Stimulated activated CD4-positive, alpha-beta T cell treated with anti-CD3 and anti-CD28 coated beads, Interleukin-1b, Interleukin-23, amount 100 ng/mL, for 1 hour (primary cell): ENCODE data around the gene CLPSL1.
A peak's percentile ranks its signal among the peaks of the same experiment; 100 is the strongest.
"Not testable (repeated sequence)": the region's sequence is repeated elsewhere in the genome, so short reads cannot be mapped to it uniquely, and the experiment has no call there.

Experiments used
- DNase-seq, 2 donors: peaks; one replicate each; pipeline ENCODE4 v3.0.0-alpha.2; 2020; ENCODE audit warnings: low read depth in 2 of 2

CLPSL1 gene, protein sequence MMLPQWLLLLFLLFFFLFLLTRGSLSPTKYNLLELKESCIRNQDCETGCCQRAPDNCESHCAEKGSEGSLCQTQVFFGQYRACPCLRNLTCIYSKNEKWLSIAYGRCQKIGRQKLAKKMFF

DNA sequence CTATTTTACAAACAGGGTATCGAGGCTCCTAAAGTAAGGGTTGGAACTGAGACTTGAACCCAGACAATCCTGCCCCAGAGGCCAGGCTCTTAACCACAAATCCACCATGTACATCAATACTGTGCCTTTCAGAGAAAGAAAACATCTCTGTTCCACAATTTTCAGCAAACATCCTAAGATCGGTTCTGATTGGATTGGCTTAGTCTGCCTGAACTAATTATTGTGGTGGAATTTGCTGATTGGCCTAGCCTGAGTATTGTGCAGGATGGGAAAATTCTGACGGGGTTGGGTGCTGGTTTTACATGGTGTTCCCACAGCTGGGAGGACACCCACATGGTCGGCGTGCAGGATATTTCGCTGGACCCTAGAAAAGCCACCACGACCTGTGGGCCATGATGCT lies at the start of gene CLPSL1:
Gene CLPSL1 (plus strand): TSS at position 301 of the 400 bp plus-strand sequence. CDS start 92 bp downstream, at position 393.
- DNase-seq: no peak

DNA sequence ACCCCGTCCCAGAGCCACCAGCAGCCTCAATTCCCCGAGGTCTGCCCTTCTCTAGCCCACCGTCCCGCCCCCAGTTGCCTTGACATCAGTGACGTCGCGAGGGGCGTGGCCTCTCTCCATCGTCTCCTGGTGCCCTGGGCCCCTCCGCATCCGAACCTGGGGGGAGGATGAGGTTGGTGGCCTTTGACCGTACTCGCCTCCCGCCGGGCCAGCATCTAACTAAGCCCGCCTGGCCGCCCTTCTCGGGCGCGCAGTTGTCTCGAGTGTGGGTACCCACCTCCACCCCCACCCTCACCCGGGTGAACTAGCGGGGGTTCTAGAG lies 49.4 kb upstream of the CLPSL1 start:
- peak; percentile 75 to 88 for DNase-seq

DNA sequence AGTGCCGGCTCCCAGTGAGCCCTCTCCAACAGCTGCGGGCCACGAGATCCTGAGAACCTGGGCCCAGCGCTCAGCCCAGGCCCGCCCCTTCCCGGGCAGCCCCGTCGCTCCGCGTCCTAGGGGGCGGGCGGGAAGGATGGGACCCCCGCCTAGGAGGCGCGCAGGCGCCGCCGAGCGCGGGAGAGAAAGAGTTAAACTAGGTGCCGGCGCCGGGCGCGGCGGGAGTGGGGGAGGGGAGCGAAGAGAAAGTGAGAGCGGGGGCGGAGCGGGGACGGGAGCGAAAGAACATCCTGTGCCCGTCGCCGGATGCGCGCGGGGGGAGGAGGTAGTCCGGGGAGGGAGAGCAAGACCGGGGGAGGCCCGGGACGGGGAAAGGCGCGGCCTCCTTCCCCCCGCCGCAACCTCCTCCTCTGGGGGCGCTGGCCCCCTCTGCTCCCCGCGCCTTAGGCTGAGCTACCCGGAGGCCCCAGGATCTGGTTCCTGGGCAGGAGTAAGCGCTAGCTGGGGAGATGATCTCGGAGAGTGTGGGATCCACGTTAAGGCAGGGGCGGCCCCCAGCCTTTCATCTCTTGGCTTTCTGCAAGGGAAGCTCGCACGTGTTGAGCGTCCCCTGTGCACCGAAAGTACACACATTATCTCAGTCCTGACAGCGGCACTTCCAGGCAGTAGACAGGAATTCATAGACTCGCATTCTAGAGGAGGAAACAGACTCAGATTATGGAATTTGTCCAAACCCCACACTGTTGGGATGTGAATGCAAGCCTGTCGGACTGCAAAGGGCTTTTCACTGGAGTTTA lies 48.9 kb upstream of the CLPSL1 start:
- peak; percentile 87 to 94 for DNase-seq

DNA sequence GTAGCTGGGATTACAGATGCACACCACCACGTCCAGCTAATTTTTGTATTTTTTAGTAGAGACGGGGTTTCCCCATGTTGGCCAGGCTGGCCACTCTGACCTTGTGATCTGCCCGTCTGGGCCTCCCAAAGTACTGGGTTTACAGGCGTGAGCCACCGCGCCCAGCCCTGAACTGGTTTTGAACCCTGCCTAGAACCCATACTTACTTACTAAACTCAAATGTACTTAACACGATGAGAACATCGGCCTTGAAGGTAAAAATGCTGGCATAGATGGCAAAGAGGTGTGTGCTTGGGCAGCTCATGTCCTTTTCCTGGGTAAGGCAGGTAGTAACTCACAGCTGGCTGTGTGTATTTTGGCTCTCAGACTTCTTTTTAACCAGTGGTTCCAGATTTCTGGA lies 47.2 kb upstream of the CLPSL1 start:
- no peak for DNase-seq

DNA sequence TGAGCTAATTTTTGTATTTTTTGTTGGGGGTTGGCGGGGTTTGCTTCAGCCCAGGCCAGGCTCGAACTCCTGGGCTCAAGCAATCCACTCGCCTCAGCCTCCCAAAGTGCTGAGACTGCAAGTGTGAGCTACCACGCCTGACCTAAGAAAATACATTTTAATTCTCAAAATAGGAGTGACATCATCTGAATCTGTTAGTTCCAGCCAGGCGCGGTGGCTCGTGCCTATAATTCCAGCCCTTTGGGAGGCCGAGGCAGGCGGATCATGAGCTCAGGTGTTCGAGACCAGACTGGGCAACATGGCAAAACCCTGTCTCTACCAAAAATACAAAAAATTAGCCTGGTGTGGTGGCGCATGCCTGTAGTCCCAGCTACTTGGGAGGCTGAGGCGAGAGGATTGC lies 46.5 kb upstream of the CLPSL1 start:
- DNase-seq: not testable (repeated sequence)

DNA sequence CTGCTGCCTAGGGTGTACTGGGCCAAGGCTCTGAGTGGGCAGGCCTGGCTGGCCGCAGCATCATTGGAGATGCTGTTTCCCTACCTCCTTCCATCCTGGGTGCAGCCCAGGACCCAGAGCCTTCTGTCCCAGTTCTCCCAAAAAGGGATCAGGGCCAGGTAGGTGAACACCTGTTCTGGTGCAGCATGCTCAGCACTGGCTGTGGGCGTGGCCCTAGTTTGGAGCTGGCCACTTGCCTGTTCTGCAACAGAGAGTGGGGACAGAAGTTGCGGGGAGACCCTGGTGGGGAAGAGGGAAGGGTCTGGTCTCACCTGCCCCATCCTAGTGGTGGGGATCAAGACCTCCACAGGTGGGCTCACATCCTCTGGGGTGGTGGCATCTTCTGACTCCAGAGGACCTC lies 45.4 kb upstream of the CLPSL1 start:
- DNase-seq: no peak

DNA sequence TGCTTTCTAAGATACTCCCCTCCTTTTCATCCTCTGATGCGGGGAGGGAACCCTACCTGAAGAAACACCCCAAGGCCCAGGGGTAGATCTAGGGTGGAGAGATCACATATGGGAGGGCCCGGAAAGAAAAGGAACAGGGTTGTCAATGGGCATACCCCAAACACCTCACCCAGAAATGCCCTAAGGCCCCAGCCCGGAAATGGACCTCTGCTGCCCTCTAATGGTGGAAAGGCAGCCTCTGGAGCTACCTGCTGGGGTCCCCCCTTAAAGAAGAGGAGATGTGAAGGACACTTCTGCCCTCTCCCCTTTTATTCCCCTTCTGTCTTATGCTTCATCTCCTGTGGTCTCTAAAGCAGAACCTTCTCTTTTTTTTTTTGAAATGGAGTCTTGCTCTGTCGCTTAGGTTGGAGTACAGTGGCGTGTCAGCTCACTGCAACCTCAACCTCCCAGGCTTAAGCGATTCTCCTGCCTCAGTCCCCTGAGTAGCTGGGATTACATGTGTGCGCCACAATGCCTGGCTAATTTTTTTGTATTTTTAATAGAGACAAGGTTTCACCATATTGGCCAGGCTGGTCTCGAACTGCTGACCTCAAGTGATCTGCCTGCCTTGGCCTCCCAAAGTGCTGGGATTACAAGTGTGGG lies 44.4 kb upstream of the CLPSL1 start:
- peak; percentile 74 to 82 for DNase-seq

DNA sequence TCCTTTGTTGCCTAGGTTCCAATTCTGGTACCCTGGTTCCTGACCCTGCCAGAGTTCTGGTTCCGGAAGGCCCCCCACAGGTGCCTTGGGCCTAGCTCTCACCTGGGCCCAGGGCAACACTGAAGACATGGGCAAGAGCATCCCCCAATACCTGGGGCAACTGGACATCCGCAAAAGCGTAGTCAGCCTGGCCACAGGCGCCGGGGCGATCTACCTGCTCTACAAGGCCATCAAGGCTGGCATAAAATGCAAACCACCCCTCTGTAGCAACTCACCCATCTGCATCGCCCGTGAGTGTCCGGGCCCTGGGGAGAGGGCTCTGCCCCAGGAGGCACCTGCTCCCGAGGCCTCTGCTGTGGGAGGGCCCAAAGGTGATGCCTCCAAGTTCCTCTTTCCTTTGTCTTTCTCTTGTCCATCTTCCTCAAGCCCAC lies 43.8 kb upstream of the CLPSL1 start, which contains the start of gene ARMC12:
Gene ARMC12 (plus strand): TSS at position 51 of the 431 bp plus-strand sequence. CDS start 77 bp downstream, at position 128.
- DNase-seq: no peak

DNA sequence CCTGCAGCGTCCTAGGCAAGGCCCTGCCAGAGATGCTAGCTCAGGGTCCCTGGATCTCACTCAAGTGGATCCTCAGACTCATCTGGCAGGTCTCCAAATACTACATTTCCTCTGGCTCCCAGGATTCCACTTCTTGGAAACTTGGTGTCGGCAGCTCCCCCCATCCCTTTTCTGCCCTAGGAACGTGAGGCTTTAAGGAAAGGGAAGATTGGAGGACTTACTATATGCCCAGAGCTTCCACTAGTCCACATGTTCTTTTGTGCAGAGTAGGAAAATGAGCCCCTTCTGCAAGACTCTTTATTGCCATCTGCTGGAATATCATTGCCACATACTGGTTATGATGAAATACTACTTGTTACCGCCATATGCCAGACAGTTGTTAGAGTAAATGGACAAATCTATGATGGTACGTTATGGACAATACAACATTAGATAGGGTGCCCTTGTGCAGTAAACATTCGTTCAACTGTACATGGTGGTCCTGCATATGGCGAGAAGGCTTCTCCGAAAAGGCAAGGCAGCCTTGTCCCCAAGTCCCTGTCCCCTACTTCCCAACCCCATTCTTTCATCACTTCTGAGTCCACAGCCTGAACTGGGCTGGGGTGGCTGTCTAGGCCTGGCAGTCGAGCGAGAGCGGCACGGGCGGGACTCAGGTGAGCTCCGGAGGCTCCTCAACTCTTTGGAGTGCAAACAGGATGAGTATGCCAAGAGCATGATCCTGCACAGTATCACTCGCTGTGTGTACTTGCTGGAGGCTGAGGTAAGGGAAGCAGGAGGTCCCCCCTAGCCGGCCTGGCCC lies 43.2 kb upstream of the CLPSL1 start:
- no peak for DNase-seq

DNA sequence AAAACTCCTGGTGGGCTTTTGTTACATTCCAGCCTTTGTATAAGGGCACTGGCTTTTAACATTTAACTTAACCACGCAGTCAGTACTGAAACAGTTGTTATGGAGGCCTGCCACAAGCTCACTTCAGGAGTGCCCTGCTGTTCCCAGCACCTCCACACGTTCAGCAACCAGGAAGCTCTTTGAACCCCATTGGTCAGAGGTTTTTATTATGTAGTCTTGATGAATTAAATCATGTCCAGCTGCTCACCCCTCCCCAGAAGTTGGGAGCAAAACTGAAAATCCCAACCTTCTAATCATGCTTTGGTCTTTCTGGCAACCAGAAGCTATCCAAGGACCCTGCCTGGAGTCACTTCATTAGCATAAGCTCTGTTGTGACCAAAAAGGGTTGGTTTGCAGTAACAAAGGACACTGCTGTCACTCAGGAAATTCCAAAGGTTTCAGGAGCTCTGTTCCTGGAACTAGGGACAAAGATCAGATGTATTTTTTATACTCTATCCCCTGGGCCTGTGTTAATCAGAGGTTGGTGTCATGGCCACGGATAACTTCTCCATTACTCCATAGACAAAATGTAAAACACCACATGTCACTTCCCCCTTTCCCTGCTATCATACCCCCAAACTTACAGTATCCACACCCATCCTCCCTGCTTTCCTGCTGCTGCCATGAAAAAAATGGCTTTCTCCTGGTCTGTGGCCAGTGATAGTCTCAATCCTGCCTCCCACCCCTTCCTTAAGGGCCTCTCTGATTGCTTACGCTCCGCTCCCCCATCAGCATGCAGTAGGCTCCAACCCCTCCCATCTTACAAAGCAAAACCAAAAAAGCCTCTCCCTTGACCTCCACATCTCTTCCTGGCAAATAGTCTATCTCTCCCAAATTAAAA lies 40.9 kb upstream of the CLPSL1 start:
- DNase-seq: no peak

DNA sequence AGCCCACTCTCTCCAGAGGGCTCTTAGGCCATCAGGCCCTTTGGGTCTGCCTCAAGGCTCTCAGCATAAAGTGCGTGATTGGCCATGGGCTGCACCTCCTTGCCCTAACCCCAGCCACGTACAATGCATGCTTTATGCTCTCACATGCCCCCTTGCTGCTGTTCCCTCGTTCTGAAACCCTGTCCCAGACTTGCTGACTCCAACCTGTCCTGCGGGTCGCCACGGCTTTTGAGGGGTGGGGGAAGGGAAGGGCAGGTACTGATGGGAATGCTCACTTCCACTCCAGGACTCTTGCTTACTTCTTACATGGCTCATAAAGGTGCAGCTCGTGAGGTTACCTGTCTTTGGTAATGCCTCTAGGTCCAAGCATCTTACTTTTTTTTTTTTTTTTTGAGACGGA lies 38.0 kb upstream of the CLPSL1 start:
- DNase-seq: no peak

DNA sequence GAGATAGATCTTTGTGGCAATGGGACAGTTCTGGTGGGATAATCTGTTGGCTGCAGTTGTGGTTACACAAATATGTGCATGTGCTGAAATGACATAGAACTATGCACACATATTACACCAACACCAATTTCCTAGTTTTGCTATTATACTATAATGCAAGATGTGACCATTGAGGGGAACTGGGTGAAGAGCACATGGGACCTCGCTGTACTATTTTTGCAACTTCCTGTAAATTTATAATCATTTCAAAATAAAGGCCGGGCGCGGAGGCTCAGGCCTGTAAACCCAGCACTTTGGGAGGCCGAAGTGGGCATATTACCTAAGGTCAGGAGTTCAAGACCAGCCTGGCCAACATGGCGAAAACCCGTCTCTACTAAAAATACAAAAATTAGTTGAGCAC lies 35.3 kb upstream of the CLPSL1 start:
- no peak for DNase-seq

DNA sequence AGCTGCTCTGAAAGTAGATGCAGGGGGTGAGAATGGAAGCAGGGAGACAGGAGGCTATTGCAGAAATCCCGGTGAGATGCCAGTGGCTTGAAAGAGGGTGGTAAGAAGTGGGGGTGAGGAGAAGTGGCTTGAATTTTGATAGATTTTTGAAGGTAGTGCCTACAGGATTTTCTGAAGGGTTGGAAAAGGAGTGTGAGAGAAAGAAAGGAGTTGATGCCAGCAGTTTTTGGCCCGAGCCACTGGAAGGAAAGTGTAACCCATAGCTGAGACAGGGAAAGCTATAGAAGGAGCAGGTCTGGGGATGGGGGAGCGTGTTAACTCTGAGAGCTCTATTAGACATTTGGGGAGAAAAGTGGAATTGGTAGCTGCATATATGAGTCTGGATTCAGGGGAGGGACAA lies 34.3 kb upstream of the CLPSL1 start:
- DNase-seq: no peak

DNA sequence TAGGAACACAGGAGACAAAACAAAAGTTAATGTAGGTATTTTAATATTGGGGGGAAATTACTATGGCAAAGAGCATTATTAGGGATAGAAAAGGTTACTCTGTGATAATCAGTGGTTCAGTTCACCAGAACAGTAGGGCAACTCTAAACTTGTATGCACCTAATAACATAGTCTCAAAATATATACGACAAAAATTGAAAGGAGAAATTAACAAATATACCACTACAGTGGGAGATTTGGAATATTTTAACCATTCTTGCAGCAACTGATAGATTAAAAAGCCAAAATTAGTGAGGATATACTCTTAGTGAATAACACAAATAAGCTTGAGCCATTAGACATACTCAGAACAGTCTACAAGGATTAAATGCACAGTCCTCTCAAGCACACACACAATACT lies 32.9 kb upstream of the CLPSL1 start:
- no peak for DNase-seq

DNA sequence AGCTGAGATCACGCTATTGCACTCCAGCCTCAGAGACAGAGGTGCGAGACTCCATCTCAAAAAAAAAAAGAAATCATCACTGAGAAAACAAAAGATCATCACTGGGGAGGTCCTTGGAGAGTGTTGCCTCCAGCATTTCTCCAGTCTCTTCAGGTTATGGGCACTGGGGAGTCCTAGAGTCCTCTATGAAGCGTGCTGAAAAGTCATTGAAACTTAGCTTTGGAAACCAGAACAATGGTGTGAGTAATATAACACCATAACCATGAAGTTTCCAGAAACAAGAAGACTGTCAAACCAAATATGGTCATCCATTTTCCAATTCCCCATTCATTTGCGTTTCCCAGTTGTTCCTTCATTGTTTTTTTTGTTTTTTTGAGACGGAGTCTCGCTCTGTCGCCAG lies 30.3 kb upstream of the CLPSL1 start:
- DNase-seq: no peak

DNA sequence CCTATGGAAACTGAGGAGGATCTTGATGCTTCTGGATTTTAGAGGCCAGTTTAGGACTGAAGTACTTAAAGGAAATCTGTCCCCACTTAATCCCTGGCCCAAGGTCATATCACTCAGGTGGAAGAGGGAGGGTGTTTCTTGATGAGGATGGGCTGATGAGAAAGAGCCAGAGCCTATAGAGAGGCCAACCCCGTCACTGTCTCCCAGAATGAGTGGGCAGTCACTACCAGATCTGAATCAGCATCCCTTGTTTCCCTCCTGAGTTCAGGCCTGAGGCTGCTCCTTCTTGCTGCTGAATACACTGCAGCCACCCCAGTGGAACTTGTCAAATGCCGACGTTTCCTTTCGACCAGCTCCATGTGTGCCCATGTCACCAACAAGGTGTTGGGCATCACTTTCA lies 29.2 kb upstream of the CLPSL1 start:
- DNase-seq: no peak

DNA sequence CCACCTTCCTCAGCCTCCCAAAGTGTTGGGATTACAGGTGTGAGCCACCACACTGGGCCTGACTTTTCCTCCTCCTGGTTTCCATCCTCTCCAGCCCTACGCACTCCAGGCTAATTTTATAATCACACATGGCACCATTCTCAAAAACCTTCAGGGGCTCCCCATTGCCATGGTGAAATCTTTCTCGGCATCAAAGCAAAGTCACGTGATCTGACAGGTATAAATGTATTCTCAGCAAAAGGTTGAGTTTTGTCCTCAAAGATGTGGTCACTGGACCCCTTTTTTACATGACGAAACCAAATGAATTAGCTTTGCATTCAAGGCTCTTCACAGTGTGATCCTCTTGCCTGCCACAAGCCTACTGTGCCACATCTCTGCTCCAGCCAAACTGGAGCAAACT lies 28.5 kb upstream of the CLPSL1 start:
- DNase-seq: no peak

DNA sequence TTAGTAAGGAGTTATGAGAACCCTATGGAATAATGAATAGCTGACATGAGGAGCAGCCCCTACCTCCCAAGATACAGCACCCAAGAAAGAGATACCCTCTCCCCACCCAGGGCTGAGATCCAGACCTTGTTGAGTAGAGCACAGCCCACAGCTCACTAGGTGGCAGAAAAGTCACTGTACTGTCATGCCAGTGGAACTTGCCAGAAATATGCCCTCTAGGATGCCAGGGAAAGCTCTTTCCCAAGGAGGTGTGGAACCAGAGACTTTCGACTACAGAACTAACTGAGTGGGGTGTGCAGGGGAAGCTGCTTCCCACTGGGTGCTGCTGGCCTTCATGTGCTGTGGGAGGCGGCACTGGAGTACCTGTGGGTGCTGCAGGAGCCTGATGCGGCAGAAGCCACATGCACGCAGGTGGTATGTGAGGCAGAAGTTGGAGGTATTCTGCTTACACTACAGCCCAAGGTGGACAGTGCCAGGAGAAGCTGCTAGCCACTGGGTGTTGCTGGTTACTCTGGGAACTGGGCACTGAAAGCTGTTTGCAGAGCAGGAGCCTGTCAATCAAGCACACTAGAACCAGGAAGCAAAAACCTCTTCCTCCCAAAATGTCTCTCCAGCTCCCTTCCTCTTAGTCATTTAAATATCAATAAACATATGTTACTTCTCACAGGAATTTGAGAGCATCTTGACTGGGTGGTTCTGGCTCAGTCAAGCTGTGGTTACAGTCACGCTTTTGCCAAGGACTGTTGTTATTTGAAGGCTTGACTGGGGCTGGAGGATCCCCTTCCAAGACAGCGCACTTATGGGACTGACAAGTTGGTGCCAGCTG lies 26.2 kb upstream of the CLPSL1 start:
- DNase-seq: no peak

DNA sequence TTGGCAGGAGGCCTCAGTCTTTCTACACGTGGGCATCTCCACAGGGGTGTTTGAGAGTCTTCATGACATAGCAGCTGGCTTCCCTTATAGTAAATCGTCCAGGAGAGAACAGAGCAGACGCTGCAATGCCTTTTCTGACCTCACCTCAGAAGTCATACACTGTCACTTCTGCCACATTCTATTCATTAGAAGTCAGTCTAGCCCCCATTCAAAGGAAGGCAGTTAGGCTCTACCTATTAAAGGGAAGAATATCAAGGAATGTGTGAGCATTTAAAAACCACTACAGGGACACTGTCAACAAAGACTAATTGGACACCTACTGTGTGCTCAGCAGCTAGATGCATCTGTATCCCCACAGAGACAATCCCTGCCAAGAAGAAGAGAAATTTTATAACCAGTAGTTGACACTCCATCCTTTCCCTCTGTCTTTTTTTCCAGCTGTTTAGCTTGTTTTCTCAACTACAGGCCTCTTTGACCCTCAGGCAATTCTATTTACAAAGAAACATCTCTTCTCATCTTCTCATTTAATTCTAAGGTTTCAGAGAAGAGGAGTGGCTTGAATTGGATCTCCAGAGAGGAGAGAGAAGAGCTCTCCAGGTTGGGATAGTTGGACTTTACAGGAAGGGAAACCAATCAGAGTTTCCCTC lies 25.4 kb upstream of the CLPSL1 start:
- no peak for DNase-seq
